GM18861 (cell line): ENCODE measurements around the gene GRIN2A.

Experiments
- ATAC-seq: cut with Tn5 transposase; IDR thresholded peaks from one replicate; pipeline ENCODE4 v1.9.1; 2021; ENCODE audit not compliant: unreplicated experiment

Gene GRIN2A

DNA sequence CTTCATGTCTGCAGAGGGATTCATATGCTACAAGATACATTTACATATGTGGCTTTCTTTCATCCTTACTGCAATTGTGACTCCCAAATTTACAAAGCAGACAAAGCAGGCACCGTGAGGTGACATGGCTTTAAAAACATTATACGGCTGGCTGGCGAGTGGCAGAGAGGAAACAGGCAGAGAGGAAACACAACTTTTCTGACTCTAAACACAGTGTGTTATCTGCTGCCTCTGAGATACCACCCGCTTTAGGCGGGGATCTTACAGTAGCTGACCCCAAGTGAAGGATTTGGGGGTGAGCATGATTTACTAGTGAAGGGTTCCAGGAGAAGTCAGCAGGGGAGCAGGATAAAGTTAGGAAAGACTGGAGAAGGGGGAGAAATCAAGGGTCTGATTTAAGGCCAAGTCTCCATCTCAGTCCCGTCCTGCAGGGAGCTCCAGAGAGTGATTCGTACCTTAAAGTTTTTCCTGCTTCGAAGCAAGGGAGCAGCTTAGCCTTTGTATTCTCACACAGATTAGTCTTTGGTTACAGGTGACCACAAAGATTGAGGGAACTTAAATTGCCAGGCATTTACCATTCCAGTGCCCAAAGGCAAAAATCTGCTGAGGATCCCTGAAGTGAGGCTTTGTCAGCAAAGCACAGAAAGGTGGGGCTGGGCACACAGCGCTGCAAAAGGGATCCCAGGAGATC lies 355.0 kb downstream of the GRIN2A start:
- ATAC-seq, result no peak

DNA sequence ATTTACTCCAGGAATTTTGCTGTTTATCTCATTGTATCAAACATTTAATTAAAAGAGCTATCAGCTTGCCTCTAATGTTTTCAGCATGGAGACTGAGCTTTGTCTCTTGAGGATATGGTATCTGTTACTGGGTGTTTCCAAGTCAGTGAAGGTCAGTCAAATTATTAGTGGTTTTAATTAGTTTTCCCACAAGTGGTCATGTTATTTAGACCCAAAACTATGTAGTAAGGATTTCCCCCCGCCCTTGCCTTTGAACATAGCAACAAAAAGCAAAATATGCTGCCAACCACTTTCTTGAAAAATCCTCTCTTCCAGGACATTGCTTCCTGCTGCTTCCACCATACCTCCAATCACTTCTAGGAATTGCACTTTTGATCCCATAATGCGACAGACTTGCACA lies 355.6 kb downstream of the GRIN2A start:
- no peak for ATAC-seq

DNA sequence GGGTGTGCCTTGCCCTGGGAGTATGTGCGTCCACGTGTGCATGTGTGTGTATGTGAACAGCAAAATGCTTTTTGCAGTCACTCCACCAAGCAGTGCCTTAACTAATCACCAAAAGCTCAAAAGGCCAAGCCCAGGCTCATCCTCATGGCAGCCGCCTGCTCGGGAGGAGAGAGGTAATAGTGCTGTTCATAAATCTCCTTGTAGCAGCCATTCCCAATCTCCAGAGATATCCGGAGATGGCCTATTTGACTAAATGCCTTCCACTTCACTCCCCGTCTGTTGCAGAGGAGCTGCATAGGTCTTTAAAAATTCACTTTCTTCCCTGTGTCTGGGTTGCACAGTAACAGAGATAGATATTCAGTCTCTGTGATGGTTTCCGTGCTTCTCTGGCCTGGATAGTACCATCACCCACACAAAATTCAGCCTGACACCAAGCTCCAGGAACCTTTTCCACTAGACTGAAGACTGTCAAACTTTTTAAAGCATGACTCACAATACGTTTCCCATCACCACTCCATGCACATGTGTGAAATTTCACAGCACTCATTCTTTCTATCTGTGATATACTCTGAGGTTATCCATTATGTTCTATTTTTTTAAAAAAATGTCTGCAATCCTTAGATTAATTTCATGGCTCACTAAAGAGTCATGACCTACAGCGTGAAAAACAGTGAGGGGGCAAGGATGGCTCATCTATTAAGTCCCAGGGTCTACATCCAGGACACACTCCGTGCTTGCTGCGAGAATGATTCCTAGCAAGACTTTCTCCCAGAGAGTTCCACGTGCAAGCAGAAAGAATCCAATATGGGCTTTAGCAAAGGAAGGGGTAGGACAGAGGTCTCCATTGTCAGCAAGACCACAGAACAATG lies 357.8 kb downstream of the GRIN2A start:
- ATAC-seq, result no peak

DNA sequence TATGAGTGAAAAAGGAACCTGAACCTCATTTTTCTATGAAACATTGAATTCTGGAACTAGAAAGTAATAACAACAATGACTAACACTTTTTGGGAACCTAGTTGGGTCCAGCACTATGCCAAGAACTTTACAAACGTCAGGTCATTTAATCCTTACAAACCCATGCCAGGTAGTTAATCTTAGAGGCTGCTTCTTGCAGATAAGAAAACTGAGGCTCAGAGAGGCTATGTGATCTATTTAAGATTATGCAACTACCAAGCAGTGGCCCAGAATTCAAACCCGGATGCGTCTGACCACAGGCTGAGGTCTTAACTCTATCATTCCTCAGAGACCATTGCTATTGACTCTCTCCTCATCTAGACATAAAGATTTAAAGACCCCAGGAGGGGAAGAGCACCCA lies 358.7 kb downstream of the GRIN2A start:
- no peak for ATAC-seq

DNA sequence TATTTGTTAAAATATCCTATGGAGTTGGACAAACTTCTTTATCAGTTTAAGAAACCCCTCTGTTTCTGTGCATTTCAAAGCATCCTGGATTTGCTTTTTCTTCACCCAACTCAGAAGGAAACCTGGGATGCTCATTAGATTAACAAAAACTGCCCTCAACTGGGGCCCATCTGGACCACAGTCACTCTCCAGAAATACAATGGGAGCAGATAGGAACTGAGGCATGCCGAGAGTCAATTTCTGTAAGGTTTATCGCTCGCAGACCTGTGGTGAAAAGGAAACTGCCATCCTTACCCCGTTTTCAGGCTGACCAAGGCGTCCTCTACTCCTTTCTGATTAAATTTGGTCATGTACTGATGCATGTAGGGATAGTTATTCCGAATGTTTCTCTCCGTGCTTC lies 360.3 kb downstream of the GRIN2A start:
- no peak for ATAC-seq

DNA sequence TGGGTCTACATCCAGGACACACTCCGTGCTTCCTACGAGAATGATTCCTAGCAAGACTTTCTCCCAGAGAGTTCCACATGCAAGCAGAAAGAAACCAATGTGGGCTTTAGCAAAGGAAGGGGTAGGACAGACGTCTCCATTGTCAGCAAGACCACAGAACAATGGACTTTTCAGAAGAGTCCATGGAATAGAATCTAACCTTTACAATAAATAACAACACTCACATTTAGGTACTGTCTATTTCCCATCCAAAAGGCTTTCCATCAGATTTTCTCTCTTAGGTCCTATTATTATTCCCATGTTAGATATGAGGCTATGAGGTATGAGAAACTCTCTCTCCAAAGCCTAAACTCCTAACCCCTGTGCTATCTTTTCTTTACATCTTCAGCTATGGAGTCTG lies 360.9 kb downstream of the GRIN2A start:
- no peak for ATAC-seq

DNA sequence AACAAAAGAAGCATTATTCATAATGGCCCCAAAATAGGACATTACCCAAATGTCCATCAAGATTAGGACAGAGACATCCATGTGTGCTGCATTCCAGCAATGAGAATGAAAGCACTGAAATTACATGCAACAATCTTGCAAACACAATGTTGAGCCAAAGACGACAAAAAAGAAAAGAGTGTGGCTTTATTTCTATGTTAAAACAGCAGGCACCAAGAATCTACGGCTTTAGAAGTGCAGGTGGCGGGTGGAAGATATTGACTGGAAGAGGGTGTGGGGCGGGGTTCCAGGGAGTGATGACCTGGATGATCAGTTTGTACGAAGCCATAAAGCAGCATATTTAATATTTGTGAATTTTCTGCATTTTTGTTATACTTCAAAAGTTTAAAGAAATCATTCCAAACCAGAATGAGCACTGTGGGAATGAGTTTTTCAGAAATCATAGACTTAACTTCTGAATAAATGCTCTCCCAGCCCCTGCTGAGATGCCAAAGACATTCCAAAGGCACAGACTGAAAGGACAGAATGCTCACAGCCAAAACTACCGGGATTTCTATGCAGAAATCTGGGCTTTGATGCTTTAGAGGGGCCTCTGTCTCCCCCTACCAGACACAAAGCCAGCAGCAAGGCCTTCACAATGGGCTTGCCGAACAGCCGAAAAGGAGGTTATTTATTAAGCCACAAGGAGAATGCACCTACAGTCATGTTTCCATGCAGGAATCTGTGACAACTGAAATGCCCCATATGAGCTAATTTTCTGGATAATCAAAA lies 361.6 kb downstream of the GRIN2A start:
- ATAC-seq, result no peak

DNA sequence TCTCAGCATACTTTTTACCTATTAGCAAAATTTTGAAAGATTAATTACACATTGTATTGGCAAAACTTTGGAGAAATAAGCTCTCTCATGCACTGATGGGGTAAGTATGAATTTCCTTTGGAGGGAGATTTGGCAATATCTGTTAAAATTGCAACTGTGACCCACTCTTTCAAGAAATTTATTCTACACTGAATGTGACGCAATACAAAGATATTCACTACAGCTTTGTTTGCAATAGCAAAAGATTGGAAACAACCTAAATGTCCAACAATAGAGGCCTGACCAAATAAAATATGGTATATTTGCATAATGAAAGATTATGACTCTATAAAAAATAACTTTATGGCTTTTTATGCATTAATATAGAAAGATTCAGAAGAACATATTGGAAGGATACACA lies 363.5 kb downstream of the GRIN2A start:
- no peak for ATAC-seq

DNA sequence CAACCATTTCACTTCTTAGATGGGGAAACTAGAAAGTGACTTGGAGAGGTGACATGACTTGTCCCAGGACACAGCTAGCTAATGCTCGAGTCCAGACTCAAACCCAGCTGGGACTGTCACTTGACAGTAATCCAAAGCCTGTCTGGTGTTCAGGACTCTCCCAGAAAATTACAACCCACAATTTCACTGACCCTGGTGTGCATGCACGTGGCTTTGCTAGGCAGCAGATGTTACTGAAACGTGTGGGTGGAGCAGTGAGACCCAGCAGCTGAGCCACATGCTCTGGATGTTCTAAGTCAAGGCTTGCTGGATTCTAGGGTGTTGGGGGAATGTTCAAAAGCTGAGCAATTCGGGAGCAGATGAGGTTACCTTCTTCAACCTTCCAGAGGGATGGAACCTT lies 364.6 kb downstream of the GRIN2A start:
- no peak for ATAC-seq

DNA sequence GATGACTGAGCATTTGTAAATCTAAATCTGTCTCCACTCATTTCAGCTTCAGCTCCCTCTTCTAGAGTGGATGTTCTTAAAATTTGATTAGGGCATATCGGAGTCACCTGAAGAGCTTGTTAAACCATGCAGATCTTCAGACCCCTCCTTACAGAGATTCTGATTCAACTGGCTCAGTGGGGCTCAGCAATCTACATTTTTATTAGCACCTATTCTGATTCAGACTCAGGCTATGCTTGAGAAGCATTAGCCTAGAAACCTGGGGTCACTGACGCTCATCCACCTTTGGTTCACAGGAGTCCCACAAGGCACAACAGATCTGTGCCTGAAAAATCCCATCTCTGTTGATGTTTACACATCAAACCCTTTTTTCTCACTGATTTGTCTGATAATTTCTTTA lies 365.6 kb downstream of the GRIN2A start:
- ATAC-seq, result no peak

DNA sequence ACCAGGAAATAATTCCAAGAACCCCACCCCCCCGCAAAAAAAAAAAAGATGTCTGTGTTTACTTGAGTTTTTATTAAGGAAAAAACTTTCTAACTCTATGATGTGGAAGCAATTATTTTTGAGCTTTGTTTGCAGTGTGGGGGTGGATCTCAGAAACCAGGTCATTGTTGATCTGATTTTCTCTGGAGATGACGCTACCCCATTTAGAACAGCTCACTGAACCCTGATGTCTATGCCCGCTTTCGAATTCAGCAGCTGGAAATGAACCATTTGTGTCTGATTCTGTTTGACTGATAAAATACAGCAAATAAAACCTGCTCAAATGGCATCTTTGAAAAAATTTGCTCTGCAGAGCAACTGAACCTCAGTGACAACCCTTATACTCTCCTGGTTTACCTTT lies 368.6 kb downstream of the GRIN2A start:
- ATAC-seq, result no peak

DNA sequence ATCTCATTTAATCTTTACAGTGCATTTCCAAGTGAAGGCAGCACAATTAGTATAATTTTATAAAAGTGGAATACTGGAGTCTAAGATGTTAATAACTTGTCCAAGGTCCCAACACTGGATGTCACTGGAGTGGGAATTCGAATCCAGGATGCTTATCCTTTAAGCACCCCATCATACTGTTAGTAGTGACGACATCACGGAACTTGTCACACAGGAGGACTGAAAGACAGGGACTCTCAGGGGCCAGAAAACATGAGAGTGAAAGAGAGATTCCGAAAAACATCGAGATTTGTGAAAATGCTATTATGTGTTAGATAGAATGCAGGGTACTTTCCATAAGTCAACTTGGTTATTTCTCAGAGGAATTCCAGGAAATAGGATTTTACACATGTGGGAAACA lies 374.0 kb downstream of the GRIN2A start:
- ATAC-seq, result no peak

DNA sequence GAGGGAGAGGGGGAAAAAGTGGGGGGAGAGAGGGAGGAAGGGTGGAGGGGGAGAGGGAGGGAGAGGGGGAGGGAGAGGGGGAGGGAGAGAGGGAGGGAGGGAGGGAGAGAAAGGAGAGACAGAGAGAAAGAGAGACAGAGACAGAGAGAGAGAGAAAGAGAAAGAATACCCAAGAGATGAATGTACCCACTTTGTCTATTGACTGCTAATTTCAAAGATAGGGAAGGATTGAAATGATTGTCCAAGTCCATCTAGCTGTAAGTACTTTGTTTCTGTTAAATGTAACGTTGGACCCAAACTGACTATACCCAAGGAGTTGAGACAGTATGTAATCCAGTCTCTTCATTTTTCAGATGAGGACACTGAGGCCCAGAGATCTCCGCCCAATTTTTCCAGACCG lies 374.9 kb downstream of the GRIN2A start:
- no peak for ATAC-seq

DNA sequence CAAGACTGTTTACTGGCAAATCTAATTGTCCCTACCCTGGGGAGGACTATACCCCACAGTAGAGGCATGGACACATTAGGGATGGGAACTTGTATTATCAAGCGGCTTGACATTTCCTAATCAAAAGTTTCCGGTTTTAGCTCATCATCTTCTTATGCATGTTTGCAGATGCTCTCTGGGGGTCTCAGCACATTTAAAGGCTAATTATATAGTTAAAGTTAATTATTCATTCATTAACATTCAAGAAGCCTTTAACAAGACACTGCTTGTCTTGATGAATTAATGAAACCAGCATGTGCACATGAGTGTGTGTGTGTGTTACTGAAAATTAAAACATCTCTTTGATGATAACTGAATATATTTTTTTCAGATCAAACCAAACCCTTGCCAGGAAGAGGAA lies 377.1 kb downstream of the GRIN2A start:
- ATAC-seq, result no peak

DNA sequence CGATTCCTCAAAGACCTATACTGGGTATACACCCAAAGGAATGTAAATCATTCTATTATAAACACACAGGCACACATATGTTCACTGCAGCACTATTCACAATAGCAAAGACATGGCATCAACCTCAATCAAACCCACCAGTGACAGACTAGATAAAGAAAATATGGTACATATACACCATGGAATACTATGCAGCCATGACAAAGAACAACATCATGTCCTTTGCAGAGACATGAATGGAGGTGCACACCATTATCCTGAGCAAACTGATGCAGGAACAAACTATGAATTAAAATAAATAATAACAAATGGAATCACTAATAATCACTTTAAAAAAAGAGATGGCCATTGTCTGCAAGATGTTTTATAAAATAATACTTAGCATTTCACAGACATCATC lies 380.1 kb downstream of the GRIN2A start:
- ATAC-seq, result no peak

DNA sequence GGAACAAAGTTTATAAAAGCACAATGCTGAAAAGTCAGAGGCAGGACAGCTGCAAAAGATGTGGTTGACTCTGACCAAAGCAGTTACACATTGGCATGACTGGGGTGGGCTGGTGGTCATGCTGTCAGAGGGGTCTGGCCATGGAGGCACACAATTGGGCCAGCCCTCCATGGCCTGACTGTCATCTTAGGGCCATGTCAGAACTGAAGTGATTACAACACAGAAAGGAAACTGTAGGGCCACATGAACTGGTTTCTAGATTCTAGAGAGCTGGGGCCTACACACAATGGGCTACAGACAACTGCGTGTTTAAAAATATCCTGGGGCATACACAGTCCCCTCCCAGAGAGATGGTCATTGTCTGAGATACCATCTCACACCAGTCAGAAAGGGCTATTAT lies 380.6 kb downstream of the GRIN2A start:
- no peak for ATAC-seq

DNA sequence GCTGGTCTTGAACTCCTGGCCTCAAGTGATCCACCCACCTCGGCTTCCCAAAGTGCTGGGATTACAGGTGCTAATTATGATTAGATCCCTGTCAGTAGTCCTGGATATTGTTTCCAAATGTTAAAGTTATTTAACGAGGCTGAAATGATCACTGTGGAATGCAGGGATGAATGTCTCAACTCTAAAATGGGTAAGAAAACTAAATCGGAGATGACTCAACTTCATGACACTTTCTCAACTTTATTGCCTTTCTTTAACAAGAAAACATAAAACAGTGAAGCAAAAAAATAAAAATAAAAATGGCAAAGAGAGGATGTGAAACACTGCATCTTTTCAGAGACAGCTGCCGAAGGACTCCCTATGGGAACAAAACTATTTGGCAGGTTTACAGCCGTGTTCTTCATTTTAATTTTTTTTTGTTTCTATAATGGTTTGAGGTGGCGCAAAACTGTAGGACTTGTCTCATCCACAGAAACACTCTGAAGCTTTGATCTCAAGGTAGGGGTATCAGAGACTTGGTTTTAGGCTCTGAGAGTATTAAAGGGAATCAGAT lies 382.0 kb downstream of the GRIN2A start:
- ATAC-seq, result no peak

DNA sequence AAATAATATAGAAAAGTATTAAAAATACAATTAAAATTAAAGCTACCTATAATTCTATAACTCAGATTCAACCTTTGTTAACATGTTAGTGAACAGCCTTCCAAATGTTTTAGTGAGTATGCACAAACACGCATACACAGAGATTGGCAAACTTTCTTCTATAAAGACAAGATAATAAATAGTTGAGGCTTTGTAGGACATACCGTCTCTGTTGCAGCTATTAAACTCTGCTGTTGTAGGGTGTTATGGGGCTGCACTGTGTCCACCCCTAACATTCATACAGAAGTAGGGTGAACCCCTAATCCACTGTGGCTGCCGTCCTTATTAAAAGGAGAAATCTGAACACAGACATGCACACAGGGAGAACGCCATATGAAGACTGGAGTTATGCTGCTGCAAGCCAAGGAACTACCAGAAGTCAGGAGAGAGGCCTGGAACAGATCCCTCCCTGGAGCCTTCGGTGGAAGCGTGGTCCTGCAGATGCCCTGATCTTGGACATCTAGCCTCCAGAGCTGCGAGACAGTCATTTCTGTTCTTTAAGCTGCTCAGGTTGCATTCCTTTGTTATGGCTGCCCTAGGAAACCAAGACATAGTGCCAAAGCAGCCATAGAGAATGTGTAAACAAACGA lies 383.2 kb downstream of the GRIN2A start:
- ATAC-seq, result no peak

DNA sequence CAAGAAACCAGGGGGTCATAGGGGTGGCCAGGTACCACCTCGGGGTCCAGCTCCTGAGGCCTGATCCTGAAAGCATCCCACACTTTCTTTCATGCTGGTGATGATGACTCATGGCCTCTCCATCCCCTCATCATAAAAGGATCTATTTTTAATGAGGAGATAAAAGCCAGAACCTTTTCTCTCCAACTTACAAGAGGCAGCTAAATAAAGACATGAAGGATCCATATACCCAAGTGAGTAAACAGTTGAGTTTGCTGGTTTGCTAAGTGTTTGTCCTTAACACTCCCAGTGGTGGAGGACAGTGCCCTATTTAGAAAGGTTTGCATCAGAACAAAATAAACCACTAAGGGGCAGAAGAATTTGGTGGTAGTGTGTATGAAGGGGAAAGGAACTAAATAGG lies 383.8 kb downstream of the GRIN2A start:
- ATAC-seq, result no peak

DNA sequence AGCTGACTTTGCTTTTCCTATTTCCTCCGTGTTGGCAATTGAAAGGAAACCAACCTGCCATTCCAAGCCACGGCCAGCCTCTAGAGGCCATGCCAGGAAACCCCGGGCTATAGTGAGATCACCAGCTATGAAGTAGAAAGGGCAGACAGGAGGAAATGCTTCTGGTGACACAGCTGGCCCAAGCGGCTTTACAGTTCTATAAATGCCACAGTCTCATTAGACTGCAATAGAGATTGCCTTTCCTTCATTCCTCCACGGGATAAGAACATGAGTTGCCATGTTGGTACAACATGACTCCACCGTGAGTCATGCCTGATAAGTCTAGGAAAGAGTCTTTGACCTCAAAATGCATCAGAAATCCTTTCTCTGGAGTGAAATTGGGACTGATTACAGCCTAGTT lies 384.9 kb downstream of the GRIN2A start:
- ATAC-seq, result no peak

DNA sequence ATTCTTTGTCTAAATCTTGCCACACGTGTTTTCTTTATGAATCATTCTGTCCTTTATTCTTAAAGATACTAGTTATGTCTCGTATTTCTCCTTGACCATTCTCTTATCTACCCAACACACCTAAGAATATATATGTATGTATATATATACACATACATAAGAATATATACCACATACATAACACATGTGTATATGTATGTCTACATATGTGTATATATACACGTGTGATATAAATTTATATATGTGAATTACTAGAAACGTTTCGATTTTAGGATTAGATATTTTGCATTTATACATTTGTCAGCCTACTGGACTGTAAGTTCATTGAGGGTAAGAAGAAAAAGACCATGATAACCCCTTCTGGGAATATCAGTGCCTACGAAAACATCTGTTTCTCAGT lies 388.6 kb downstream of the GRIN2A start:
- no peak for ATAC-seq
